Hepatocyte (in vitro differentiated cells): ENCODE results near the gene LIMA1.

Source experiments
- CTCF ChIP-seq: fragments of 200-600 bp; sonication (generic); IDR thresholded peaks from 2 replicates; pipeline ENCODE4 v1.5.1; 2016; ENCODE audit warnings: antibody characterized with exemption, mild to moderate bottlenecking; ENCODE audit not compliant: poor library complexity
- EZH2 ChIP-seq: fragments of 200-600 bp; sonication (generic); IDR thresholded peaks from 2 replicates; pipeline ENCODE4 v1.6.1; 2016; ENCODE audit warnings: antibody characterized with exemption, mild to moderate bottlenecking, borderline replicate concordance

DNA sequence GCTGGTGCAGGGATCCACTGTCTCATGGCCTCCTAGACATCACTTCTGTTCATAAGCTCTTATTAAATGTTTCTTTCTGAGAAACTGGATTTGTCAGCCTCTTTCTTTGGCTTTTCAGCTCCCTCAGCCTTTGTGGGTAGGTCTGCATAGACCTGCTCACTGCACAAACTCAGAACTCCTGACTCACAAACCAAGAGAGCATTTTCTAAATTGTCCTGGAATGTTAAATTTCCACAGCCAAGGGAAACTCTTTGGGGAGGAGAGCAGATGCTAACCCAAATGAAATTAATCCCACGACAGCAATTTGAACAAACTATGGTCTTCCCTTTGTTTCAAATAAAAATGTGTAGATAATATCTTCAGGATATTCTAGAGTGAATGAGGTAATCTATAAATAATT is 96.6 kb downstream of the LIMA1 start:
- TF ChIP-seq EZH2, result no peak
- TF ChIP-seq CTCF, result no peak
